Testis (tissue), 2 donors: ENCODE measurements around the gene MRGPRX1.

Experiments
- CTCF ChIP-seq, 3 experiments: fragments of 450-650 bp in 2 of 3; fragments of 200-600 bp in 1 of 3; sonication (generic) in 1 of 3; IDR thresholded peaks; one replicate each; pipeline ENCODE4 v1.5.1; 2016 to 2019; ENCODE audit warnings: antibody characterized with exemption in 3 of 3, mild to moderate bottlenecking in 2 of 3, moderate library complexity in 1 of 3
- POLR2A ChIP-seq: fragments of 450-650 bp; IDR thresholded peaks from one replicate; pipeline ENCODE4 v1.6.1; 2017; ENCODE audit warnings: antibody characterized with exemption, mild to moderate bottlenecking, moderate library complexity

- TF ChIP-seq POLR2A (no peak), CTCF (IDR thresholded peaks at IDR 0.05) (no peak)
Measured at GRCh38 chr11:18936002-18936673, 3.1 kb downstream of the MRGPRX1 start.
